PC-3 (cell line): ENCODE results near the gene ZNF182. TPM values are rescaled to one million over a fixed set of nuclear protein-coding genes. Genes with fewer than 3 reads are reported as not detected.
"Not testable (repeated sequence)": the region's sequence is repeated elsewhere in the genome, so short reads cannot be mapped to it uniquely, and the experiment has no call there.

Experiments used
- ATAC-seq: fragments of 200-7000 bp; cut with Tn5 transposase; 2 replicates; pipeline ENCODE4 v1.9.1; 2020; ENCODE audit warnings: mild to moderate bottlenecking, moderate library complexity
- BruUV-seq: library from RNA; stranded (reverse); fragments of 400-500 nt; replicated peaks from 2 replicates; lab custom pipeline; 2021; lab: Mats Ljungman, UMichigan
- CTCF ChIA-PET: fragments of 300-600 bp; sonication (Branson Sonifier 250); formaldehyde crosslinking; loops from one replicate; lab custom pipeline; 2022; ENCODE audit warnings: antibody characterized with exemption; lab: Charles Lee
- POLR2A ChIA-PET: fragments of 300-600 bp; sonication (Branson Sonifier 250); formaldehyde crosslinking; loops from one replicate; lab custom pipeline; 2022; ENCODE audit warnings: antibody characterized with exemption; ENCODE audit not compliant: unreplicated experiment; lab: Charles Lee
- DNase-seq: peaks from one replicate; pipeline ENCODE4 v3.0.0-alpha.2; 2015
- H2AFZ ChIP-seq: fragments of 300-600 bp; sonication (generic); 2 replicates; pipeline ENCODE4 v1.6.0; 2016; ENCODE audit warnings: antibody characterized with exemption, low read length
- H3F3A ChIP-seq: fragments of 300-600 bp; sonication (generic); one replicate; pipeline ENCODE4 v1.6.0; 2017; ENCODE audit warnings: antibody characterized with exemption, low read length, control low read depth, mild to moderate bottlenecking; ENCODE audit not compliant: unreplicated experiment
- H3K27ac ChIP-seq: fragments of 300-600 bp; sonication (generic); 2 replicates; pipeline ENCODE4 v1.5.1; 2016; ENCODE audit warnings: mild to moderate bottlenecking, low read length
- H3K27me3 ChIP-seq: fragments of 300-600 bp; sonication (generic); 2 replicates; pipeline ENCODE4 v1.6.1; 2016; ENCODE audit warnings: low read length, mixed read lengths
- H3K36me3 ChIP-seq: fragments of 300-600 bp; sonication (generic); 2 replicates; pipeline ENCODE4 v1.6.1; 2016; ENCODE audit warnings: low read depth, mixed run types, low read length, mixed read lengths
- H3K4me1 ChIP-seq: fragments of 300-600 bp; sonication (generic); 2 replicates; pipeline ENCODE4 v1.5.1; 2016; ENCODE audit warnings: low read length; ENCODE audit not compliant: insufficient read depth
- H3K4me2 ChIP-seq: fragments of 300-600 bp; sonication (generic); 2 replicates; pipeline ENCODE4 v1.6.0; 2016; ENCODE audit warnings: low read length
- H3K4me3 ChIP-seq: fragments of 300-600 bp; sonication (generic); 2 replicates; pipeline ENCODE4 v1.5.1; 2016; ENCODE audit warnings: mild to moderate bottlenecking, low read length, mixed read lengths
- H3K79me2 ChIP-seq: fragments of 300-600 bp; sonication (generic); 2 replicates; pipeline ENCODE4 v1.6.1; 2017; ENCODE audit warnings: low read length, mixed read lengths
- H3K9ac ChIP-seq: fragments of 300-600 bp; sonication (generic); 2 replicates; pipeline ENCODE4 v1.6.0; 2016; ENCODE audit warnings: mild to moderate bottlenecking, low read length
- H3K9me2 ChIP-seq: fragments of 300-600 bp; sonication (generic); replicated peaks from 2 replicates; pipeline ENCODE4 v1.6.1; 2016; ENCODE audit warnings: mixed run types, low read length, mixed read lengths
- H3K9me3 ChIP-seq: fragments of 300-600 bp; sonication (generic); 2 replicates; pipeline ENCODE4 v1.6.1; 2016; ENCODE audit warnings: low read length, mixed read lengths
- H4K20me1 ChIP-seq: fragments of 300-600 bp; sonication (generic); 2 replicates; pipeline ENCODE4 v1.6.1; 2016; ENCODE audit warnings: low read length, mixed read lengths
- CTCF ChIP-seq: fragments of 300-600 bp; sonication (generic); conservative IDR thresholded peaks from 2 replicates; pipeline ENCODE4 v1.5.1; 2017; ENCODE audit warnings: antibody characterized with exemption, low read depth, mild to moderate bottlenecking, low read length
- EZH2 ChIP-seq: fragments of 300-600 bp; sonication (generic); IDR thresholded peaks from one replicate; pipeline ENCODE4 v1.6.1; 2017; ENCODE audit warnings: antibody characterized with exemption, mild to moderate bottlenecking, low read length; ENCODE audit not compliant: unreplicated experiment
- EZH2phosphoT487 ChIP-seq: fragments of 300-600 bp; sonication (generic); IDR thresholded peaks from 2 replicates; pipeline ENCODE4 v1.6.1; 2018; ENCODE audit warnings: mild to moderate bottlenecking, antibody characterized with exemption, low read length, borderline replicate concordance
- intact Hi-C: fragments of 100-400 bp; cut with micrococcal nuclease; formaldehyde crosslinking; loops from 2 replicates; pipeline ENCODE4 v1.9.0; 2023
- total RNA-seq: library from RNA; depleted of rRNA; stranded (reverse); fragments of >200 nt; gene quantifications from 2 replicates; pipeline ENCODE4 v1.2.3, GENCODE V29; 2014

ZNF182 gene
- total RNA-seq, 1 experiment from 2014 or later = 1.2 TPM

DNA sequence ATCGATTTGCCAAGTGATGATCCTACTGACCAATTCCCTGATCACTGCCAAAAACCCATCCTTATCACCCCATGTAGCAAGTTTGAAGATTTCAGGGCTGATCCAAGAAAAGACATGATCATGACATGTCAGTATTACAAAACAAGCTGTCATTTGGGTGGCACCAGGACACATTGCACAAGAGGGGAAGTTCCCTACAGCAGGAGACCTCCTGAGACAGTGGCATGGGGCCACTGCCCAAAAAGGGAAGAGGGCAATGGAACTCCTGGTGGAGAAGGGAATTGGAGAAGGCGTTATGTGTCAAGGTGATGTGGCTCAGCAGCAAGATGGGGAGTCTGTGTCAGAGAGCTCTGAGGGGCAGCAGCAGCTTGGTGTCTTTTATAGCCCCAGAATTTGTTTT, 43.4 kb downstream of the ZNF182 start:
- H3K27ac ChIP-seq = no peak overlapping the region
- no TSS peak for BruUV-seq
- H3K9me2 ChIP-seq = no peaks in the 10 kb centered on the region
- no peak for TF ChIP-seq CTCF
- TF ChIP-seq EZH2phosphoT487 = no peak
- no peak for TF ChIP-seq EZH2
- no peaks in the 10 kb centered on the region for H3K4me1 ChIP-seq
- DNase-seq (no peak), ATAC-seq (no peak)
- H2AFZ ChIP-seq = no peak overlapping the region
- CTCF ChIA-PET = no interaction called here
- POLR2A ChIA-PET = no interaction called here
- H3F3A ChIP-seq = no peaks in the 10 kb centered on the region
- no peaks in the 10 kb centered on the region for H3K79me2 ChIP-seq
- no peaks in the 10 kb centered on the region for H4K20me1 ChIP-seq
- no peak overlapping the region for H3K4me3 ChIP-seq
- no peak overlapping the region for H3K4me2 ChIP-seq
- intact Hi-C loops = no loop called here
- no peaks in the 10 kb centered on the region for H3K9me3 ChIP-seq
- H3K27me3 ChIP-seq = no peaks in the 10 kb centered on the region
- no peaks in the 10 kb centered on the region for H3K36me3 ChIP-seq
- H3K9ac ChIP-seq = no peak overlapping the region

- H3K9ac ChIP-seq = no peak overlapping the region
- no peak overlapping the region for H2AFZ ChIP-seq
- no peaks in the 10 kb centered on the region for H3K9me2 ChIP-seq
- ChIA-PET CTCF (no interaction called here), POLR2A (no interaction called here)
- no TSS peak for BruUV-seq
- H3K27me3 ChIP-seq = no peaks in the 10 kb centered on the region
- H3K36me3 ChIP-seq = no peaks in the 10 kb centered on the region
- no peaks in the 10 kb centered on the region for H3K79me2 ChIP-seq
- no peak for TF ChIP-seq EZH2
- no peak for TF ChIP-seq EZH2phosphoT487
- peak; percentile 38 for TF ChIP-seq CTCF
- H3K4me1 ChIP-seq = no peaks in the 10 kb centered on the region
- no peak overlapping the region for H3K4me3 ChIP-seq
- DNase-seq (peak; percentile 18), ATAC-seq (no peak)
- no peaks in the 10 kb centered on the region for H3K9me3 ChIP-seq
- H3K27ac ChIP-seq = no peak overlapping the region
- H4K20me1 ChIP-seq = no peaks in the 10 kb centered on the region
- intact Hi-C loops = loop anchor here (5.0 kb wide), 1 partner anchor 68 kb away; no protein-coding TSS in a partner anchor
- no peak overlapping the region for H3K4me2 ChIP-seq
- H3F3A ChIP-seq = no peaks in the 10 kb centered on the region
These were observed 44.9 kb downstream of the ZNF182 start for GRCh38 chrX:47958761-47959342.

GRCh38 chrX:47958206-47958605, 45.6 kb downstream of the ZNF182 start:
- H3K79me2 ChIP-seq, H3K4me1 ChIP-seq, H4K20me1 ChIP-seq, ATAC-seq, H2AFZ ChIP-seq, H3K4me2 ChIP-seq, H3K9me3 ChIP-seq, POLR2A ChIA-PET, H3K27me3 ChIP-seq, H3K36me3 ChIP-seq, H3K4me3 ChIP-seq, H3K9ac ChIP-seq, BruUV-seq, H3F3A ChIP-seq, H3K27ac ChIP-seq, CTCF ChIA-PET, DNase-seq, H3K9me2 ChIP-seq: not testable (repeated sequence)
- intact Hi-C loops = loop anchor here (5.0 kb wide), 1 partner anchor 69 kb away; no protein-coding TSS in a partner anchor
